Measurements from ENCODE around the gene ZPLD1.

ZPLD1 gene

GRCh38 chr3:102514241-102514640 is 79.4 kb downstream of the ZPLD1 start:
- intact Hi-C loops (cut with DNase I; ENCODE audit: low total_unique reads): loop anchor here (10.0 kb wide), 1 partner anchor 1869 kb away; no protein-coding TSS in a partner anchor
- no peaks in the 10 kb centered on the region for H3K9me3 ChIP-seq
- H3K27me3 ChIP-seq: no peaks in the 10 kb centered on the region
- H3K27ac ChIP-seq: no peak overlapping the region
- DNase-seq: no peak
- no peak overlapping the region for H3K4me3 ChIP-seq
- no peaks in the 10 kb centered on the region for H3K36me3 ChIP-seq
- no peaks in the 10 kb centered on the region for H3K4me1 ChIP-seq
- no peak for TF ChIP-seq CTCF (IDR thresholded peaks at IDR 0.05)

GRCh38 chr3:102521246-102521645 is 86.4 kb downstream of the ZPLD1 start:
- Histone ChIP-seq H3K4me3 (no peak overlapping the region), H3K9me3 (no peaks in the 10 kb centered on the region), H3K27me3 (no peaks in the 10 kb centered on the region), H3K36me3 (no peaks in the 10 kb centered on the region), H3K4me1 (no peaks in the 10 kb centered on the region), H3K27ac (no peak overlapping the region)
- intact Hi-C loops (cut with DNase I; ENCODE audit: low total_unique reads): no loop called here
- DNase-seq: no peak
- no peak for TF ChIP-seq CTCF (IDR thresholded peaks at IDR 0.05)

GRCh38 chr3:102525624-102526023 is 90.8 kb downstream of the ZPLD1 start:
- H3K4me3 ChIP-seq: no peak overlapping the region
- H3K27me3 ChIP-seq: no peaks in the 10 kb centered on the region
- H3K36me3 ChIP-seq: no peaks in the 10 kb centered on the region
- no peak overlapping the region for H3K27ac ChIP-seq
- H3K4me1 ChIP-seq: no peaks in the 10 kb centered on the region
- TF ChIP-seq CTCF (IDR thresholded peaks at IDR 0.05): no peak
- intact Hi-C loops (cut with DNase I; ENCODE audit: low total_unique reads): no loop called here
- no peak for DNase-seq
- no peaks in the 10 kb centered on the region for H3K9me3 ChIP-seq

- TF ChIP-seq CTCF (IDR thresholded peaks at IDR 0.05): no peak
- intact Hi-C loops (cut with DNase I; ENCODE audit: low total_unique reads): no loop called here
- H3K4me3 ChIP-seq: no peak overlapping the region
Measured at GRCh38 chr3:102526865-102527264, 92.0 kb downstream of the ZPLD1 start.

GRCh38 chr3:102528727-102529126 is 93.9 kb downstream of the ZPLD1 start:
- no peak for DNase-seq
- no peaks in the 10 kb centered on the region for H3K27me3 ChIP-seq
- H3K4me3 ChIP-seq: no peak overlapping the region
- H3K27ac ChIP-seq: no peak overlapping the region
- TF ChIP-seq CTCF (IDR thresholded peaks at IDR 0.05): no peak
- no peaks in the 10 kb centered on the region for H3K9me3 ChIP-seq
- no peaks in the 10 kb centered on the region for H3K4me1 ChIP-seq
- no peaks in the 10 kb centered on the region for H3K36me3 ChIP-seq
- intact Hi-C loops (cut with DNase I; ENCODE audit: low total_unique reads): no loop called here

More at GRCh38 chr3:102526865-102527264, 92.0 kb downstream of the ZPLD1 start:
- DNase-seq: no peak
- no peaks in the 10 kb centered on the region for H3K4me1 ChIP-seq
- no peaks in the 10 kb centered on the region for H3K27me3 ChIP-seq
- no peak overlapping the region for H3K27ac ChIP-seq
- no peaks in the 10 kb centered on the region for H3K36me3 ChIP-seq
- no peaks in the 10 kb centered on the region for H3K9me3 ChIP-seq
